RWPE2 (cell line): ENCODE data around the gene TTI1.

ENCODE experiments used
- ATAC-seq: fragments of 200-7000 bp; cut with Tn5 transposase; 3 replicates; pipeline ENCODE4 v1.9.1; 2021; ENCODE audit warnings: low read depth
- DNase-seq: peaks from one replicate; pipeline ENCODE4 v3.0.0-alpha.2; 2020; ENCODE audit warnings: low spot score
- H3K27ac ChIP-seq: fragments of 450-650 bp; 2 replicates; pipeline ENCODE4 v1.5.1; 2017; ENCODE audit warnings: mild to moderate bottlenecking; ENCODE audit not compliant: poor library complexity, severe bottlenecking
- H3K27me3 ChIP-seq: fragments of 250-450 bp; sonication (Bioruptor Pico); 2 replicates; pipeline ENCODE4 v1.5.1; 2021; ENCODE audit warnings: mild to moderate bottlenecking, moderate library complexity; ENCODE audit not compliant: insufficient read depth, poor library complexity, severe bottlenecking
- H3K36me3 ChIP-seq: fragments of 250-450 bp; sonication (Bioruptor Pico); 2 replicates; pipeline ENCODE4 v1.5.1; 2020; ENCODE audit warnings: low read depth, mild to moderate bottlenecking, moderate library complexity
- H3K4me1 ChIP-seq: fragments of 250-450 bp; sonication (Bioruptor Pico); 2 replicates; pipeline ENCODE4 v1.5.1; 2021; ENCODE audit warnings: mild to moderate bottlenecking, moderate library complexity; ENCODE audit not compliant: insufficient read depth, poor library complexity, severe bottlenecking
- H3K4me3 ChIP-seq: fragments of 250-450 bp; sonication (Bioruptor Pico); 2 replicates; pipeline ENCODE4 v1.5.1; 2021; ENCODE audit warnings: mild to moderate bottlenecking, moderate library complexity; ENCODE audit not compliant: severe bottlenecking
- H3K9me3 ChIP-seq: fragments of 250-450 bp; sonication (Bioruptor Pico); 2 replicates; pipeline ENCODE4 v1.5.1; 2021; ENCODE audit warnings: mild to moderate bottlenecking, moderate library complexity; ENCODE audit not compliant: severe bottlenecking
- CTCF ChIP-seq: fragments of 450-650 bp; IDR thresholded peaks from one replicate; pipeline ENCODE4 v1.5.1; 2017; ENCODE audit warnings: mild to moderate bottlenecking, moderate library complexity; ENCODE audit not compliant: poor library complexity, severe bottlenecking

Gene TTI1

DNA sequence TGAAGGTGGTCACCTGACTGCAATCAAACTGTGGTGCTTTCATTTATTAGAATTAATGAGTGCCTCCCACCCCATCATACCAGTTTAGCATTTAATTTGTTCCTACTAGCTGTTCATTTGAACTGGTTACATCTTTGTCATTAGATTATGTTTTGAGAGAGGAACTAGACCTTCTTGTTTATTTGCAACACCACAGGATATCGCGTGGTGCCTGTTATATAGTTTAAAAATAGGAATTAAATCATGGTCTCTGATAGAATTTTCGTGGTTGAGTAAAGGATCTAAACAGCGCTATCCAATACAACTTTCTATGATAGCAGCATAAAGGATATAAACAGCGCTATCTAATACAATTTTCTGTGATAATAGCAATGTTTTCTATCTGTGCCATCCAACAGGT, 3.1 kb upstream of the TTI1 start:
- no peak for ATAC-seq

GRCh38 chr20:38034961-38035360, 1.7 kb upstream of the TTI1 start:
- no peaks in the 10 kb centered on the region for H3K27me3 ChIP-seq
- peaks cover 37% of the 10 kb centered on the region for H3K4me1 ChIP-seq
- H3K4me3 ChIP-seq, result peak overlapping the region; percentile 79
- peaks cover 60% of the 10 kb centered on the region for H3K36me3 ChIP-seq
- DNase-seq (no peak), ATAC-seq (no peak)
- TF ChIP-seq CTCF, result no peak
- H3K9me3 ChIP-seq, result no peaks in the 10 kb centered on the region
- H3K27ac ChIP-seq, result peak overlapping the region; percentile 60

More for the DNA sequence above, 3.1 kb upstream of the TTI1 start:
- H3K36me3 ChIP-seq, result peaks cover 71% of the 10 kb centered on the region
- H3K27ac ChIP-seq, result no peak overlapping the region
- no peak for DNase-seq
- H3K4me1 ChIP-seq, result peaks cover 34% of the 10 kb centered on the region
- no peaks in the 10 kb centered on the region for H3K9me3 ChIP-seq
- no peaks in the 10 kb centered on the region for H3K27me3 ChIP-seq
- no peak for TF ChIP-seq CTCF
- no peak overlapping the region for H3K4me3 ChIP-seq

DNA sequence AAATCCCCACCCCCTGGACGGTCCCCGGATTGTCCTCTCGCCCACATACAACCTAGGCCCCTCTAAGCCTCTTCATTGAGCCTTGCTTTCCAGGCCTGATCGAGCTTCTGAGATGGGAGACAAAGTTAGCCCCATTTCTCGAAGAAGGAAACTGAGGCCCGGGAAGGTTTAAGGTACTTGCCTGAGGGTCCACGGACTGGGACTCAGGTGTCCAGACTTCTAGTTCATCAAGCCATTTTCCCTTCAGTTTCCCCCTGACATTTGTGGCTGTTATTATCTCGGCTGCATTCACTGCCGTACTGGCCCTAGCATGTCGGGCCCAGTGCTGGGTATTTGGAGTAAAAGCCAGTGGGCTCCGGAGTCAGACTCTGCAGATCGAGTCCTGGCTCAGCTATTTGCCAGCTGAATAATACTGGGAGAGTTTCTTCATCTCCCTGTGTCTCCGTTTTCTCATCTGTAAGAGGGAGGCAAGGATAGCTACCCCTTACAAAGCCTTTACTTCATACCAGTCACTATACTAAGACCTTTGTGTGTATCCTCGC, 923 bp upstream of the TTI1 start:
- H3K36me3 ChIP-seq, result peaks cover 59% of the 10 kb centered on the region
- DNase-seq, result no peak
- H3K27me3 ChIP-seq, result no peaks in the 10 kb centered on the region
- no peaks in the 10 kb centered on the region for H3K9me3 ChIP-seq
- H3K27ac ChIP-seq, result peak overlapping the region; percentile 60
- TF ChIP-seq CTCF, result peak; percentile 0
- peak overlapping the region; percentile 79 for H3K4me3 ChIP-seq
- ATAC-seq, result peak; percentile 21
- H3K4me1 ChIP-seq, result peaks cover 37% of the 10 kb centered on the region

- peak overlapping the region; percentile 60 for H3K27ac ChIP-seq
- TF ChIP-seq CTCF, result no peak
- H3K36me3 ChIP-seq, result peaks cover 62% of the 10 kb centered on the region
- H3K4me1 ChIP-seq, result peaks cover 37% of the 10 kb centered on the region
- ATAC-seq (no peak; the same call in 1 of the 3 replicates), DNase-seq (no peak)
- H3K4me3 ChIP-seq, result peak overlapping the region; percentile 79
- H3K27me3 ChIP-seq, result no peaks in the 10 kb centered on the region
- H3K9me3 ChIP-seq, result no peaks in the 10 kb centered on the region
Measured at GRCh38 chr20:38032585-38033329, 499 bp downstream of the TTI1 start.

DNA sequence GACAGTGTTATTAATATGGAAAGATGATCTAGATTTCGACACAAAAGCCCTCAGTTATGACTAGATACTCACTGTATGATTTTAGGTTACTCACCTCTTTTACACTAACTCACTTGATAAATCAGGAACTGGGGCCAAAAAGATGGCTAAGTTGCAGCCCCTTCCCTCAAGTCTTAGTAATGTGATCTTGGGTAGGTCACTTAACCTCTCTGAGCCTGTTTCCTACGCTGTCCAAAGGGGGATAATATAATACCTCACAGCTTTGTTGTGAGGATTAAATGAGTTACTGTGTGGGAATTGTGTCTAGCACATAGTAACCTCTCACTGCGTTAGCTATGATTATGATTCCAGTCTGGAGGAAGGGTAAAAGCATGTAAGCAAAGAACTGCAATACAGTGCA, 1.3 kb downstream of the TTI1 start:
- H3K4me3 ChIP-seq, result peak overlapping the region; percentile 79
- H3K36me3 ChIP-seq, result peaks cover 63% of the 10 kb centered on the region
- ATAC-seq (no peak), DNase-seq (no peak)
- no peak overlapping the region for H3K27ac ChIP-seq
- no peaks in the 10 kb centered on the region for H3K9me3 ChIP-seq
- H3K4me1 ChIP-seq, result peaks cover 31% of the 10 kb centered on the region
- H3K27me3 ChIP-seq, result no peaks in the 10 kb centered on the region
- TF ChIP-seq CTCF, result no peak
